OCI-LY1 (cell line): ENCODE results near the gene PSMA8.
A peak's percentile ranks its signal among the peaks of the same experiment; 100 is the strongest.

ENCODE experiments used
- H2AFZ ChIP-seq: fragments of 200-600 bp; sonication (generic), shearing (Covaris generic); 2 replicates; pipeline ENCODE4 v1.6.0; 2014; ENCODE audit warnings: antibody characterized with exemption, mild to moderate bottlenecking, low read length
- H3F3A ChIP-seq: fragments of 200-600 bp; sonication (generic), shearing (Covaris generic); 2 replicates; pipeline ENCODE4 v1.6.0; 2014; ENCODE audit warnings: mild to moderate bottlenecking, antibody characterized with exemption, low read length, moderate library complexity; ENCODE audit not compliant: insufficient read depth
- H3K27ac ChIP-seq: fragments of 200-600 bp; sonication (generic); 2 replicates; pipeline ENCODE4 v1.5.1; 2014; ENCODE audit warnings: low read length, mixed run types, mild to moderate bottlenecking, low read depth; ENCODE audit not compliant: poor library complexity, severe bottlenecking
- H3K27me3 ChIP-seq: fragments of 200-600 bp; sonication (generic); 2 replicates; pipeline ENCODE4 v1.6.0; 2014; ENCODE audit warnings: antibody characterized with exemption, mild to moderate bottlenecking, low read length, moderate library complexity; ENCODE audit not compliant: insufficient read depth
- H3K36me3 ChIP-seq: fragments of 200-600 bp; sonication (generic); 2 replicates; pipeline ENCODE4 v1.6.1; 2014; ENCODE audit warnings: mild to moderate bottlenecking, antibody characterized with exemption, low read length, moderate library complexity, mixed read lengths; ENCODE audit not compliant: insufficient read depth
- H3K4me1 ChIP-seq: fragments of 200-600 bp; sonication (generic); 2 replicates; pipeline ENCODE4 v1.5.1; 2014; ENCODE audit warnings: mild to moderate bottlenecking, low read length, moderate library complexity; ENCODE audit not compliant: insufficient read depth, severe bottlenecking
- H3K4me2 ChIP-seq: fragments of 200-600 bp; sonication (generic), shearing (Covaris generic); 2 replicates; pipeline ENCODE4 v1.6.1; 2014; ENCODE audit warnings: low read length
- H3K4me3 ChIP-seq: fragments of 200-600 bp; sonication (generic); 2 replicates; pipeline ENCODE4 v1.5.1; 2014; ENCODE audit warnings: low read length, low read depth, mild to moderate bottlenecking, mixed read lengths; ENCODE audit not compliant: poor library complexity, severe bottlenecking
- H3K79me2 ChIP-seq: fragments of 200-600 bp; shearing (Covaris generic); 2 replicates; pipeline ENCODE4 v1.6.1; 2016; ENCODE audit warnings: mixed run types, low read length, mixed read lengths; ENCODE audit not compliant: insufficient read depth
- H3K9ac ChIP-seq: fragments of 200-600 bp; sonication (generic), shearing (Covaris generic); 2 replicates; pipeline ENCODE4 v1.6.1; 2014; ENCODE audit warnings: mild to moderate bottlenecking, low read length, mixed read lengths
- H3K9me2 ChIP-seq: fragments of 200-600 bp; sonication (generic), shearing (Covaris generic); 2 replicates; pipeline ENCODE4 v1.6.1; 2014; ENCODE audit warnings: low read depth, mild to moderate bottlenecking, low read length, mixed read lengths
- H3K9me3 ChIP-seq: fragments of 200-600 bp; shearing (Covaris generic); 2 replicates; pipeline ENCODE4 v1.6.1; 2014; ENCODE audit warnings: low read length, mixed read lengths
- H4K20me1 ChIP-seq: fragments of 200-600 bp; sonication (generic), shearing (Covaris generic); 2 replicates; pipeline ENCODE4 v1.6.0; 2016; ENCODE audit warnings: mild to moderate bottlenecking, low read length; ENCODE audit not compliant: insufficient read depth
- EZH2 ChIP-seq: fragments of 200-600 bp; sonication (generic), shearing (Covaris generic); IDR thresholded peaks from 2 replicates; pipeline ENCODE4 v1.8.0; 2017; ENCODE audit warnings: borderline replicate concordance, mixed run types, mild to moderate bottlenecking, antibody characterized with exemption, low read length, moderate library complexity, mixed read lengths
- TF ChIP-seq, protein P1 (sequence below): fragments of 200-600 bp; sonication (generic), shearing (Covaris generic); IDR thresholded peaks from 2 replicates; pipeline ENCODE4 v1.5.1; 2017; ENCODE audit warnings: mild to moderate bottlenecking, antibody characterized with exemption, low read length, moderate library complexity, mixed read lengths

Gene PSMA8

DNA sequence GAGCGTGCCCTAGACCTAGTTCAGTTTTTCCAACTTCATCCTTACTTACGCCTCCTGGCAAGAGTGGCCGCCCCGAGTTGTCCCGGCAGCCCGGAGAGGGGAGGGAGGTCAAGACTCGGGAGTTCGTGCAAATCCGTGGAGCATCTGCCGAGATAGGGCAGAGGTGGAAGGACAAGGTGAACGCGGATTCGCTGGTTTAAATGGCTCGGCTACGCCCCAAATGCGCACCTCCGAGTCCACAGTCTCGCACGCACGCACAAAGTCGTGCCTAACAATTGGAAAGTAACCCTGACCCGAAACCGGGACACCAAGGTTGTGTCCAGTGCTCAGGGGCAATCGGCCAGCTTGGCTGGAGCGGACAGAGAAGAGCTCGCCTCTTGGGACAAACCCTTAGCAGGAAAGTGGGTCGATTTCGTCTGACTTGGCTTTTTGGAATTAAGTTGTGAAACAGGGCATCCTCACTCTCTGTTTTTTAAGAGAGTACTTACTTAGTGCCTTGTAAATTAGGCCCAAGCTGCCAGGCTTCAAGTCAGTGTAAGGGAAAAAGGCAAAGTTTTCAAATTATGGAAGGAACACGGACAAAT lies 42.5 kb upstream of the PSMA8 start:
- H3K4me2 ChIP-seq = peak overlapping the region; percentile 78
- H3K4me1 ChIP-seq = peaks cover 39% of the 10 kb centered on the region
- peaks cover 37% of the 10 kb centered on the region for H3K79me2 ChIP-seq
- H3K9me3 ChIP-seq = no peaks in the 10 kb centered on the region
- peak overlapping the region; percentile 85 for H3K27ac ChIP-seq
- H4K20me1 ChIP-seq = no peaks in the 10 kb centered on the region
- H3K27me3 ChIP-seq = no peaks in the 10 kb centered on the region
- peak overlapping the region; percentile 95 for H3K4me3 ChIP-seq
- peaks cover 14% of the 10 kb centered on the region for H3K36me3 ChIP-seq
- H3F3A ChIP-seq = no peaks in the 10 kb centered on the region
- H3K9ac ChIP-seq = peak overlapping the region; percentile 94
- TF ChIP-seq, protein P1, sequence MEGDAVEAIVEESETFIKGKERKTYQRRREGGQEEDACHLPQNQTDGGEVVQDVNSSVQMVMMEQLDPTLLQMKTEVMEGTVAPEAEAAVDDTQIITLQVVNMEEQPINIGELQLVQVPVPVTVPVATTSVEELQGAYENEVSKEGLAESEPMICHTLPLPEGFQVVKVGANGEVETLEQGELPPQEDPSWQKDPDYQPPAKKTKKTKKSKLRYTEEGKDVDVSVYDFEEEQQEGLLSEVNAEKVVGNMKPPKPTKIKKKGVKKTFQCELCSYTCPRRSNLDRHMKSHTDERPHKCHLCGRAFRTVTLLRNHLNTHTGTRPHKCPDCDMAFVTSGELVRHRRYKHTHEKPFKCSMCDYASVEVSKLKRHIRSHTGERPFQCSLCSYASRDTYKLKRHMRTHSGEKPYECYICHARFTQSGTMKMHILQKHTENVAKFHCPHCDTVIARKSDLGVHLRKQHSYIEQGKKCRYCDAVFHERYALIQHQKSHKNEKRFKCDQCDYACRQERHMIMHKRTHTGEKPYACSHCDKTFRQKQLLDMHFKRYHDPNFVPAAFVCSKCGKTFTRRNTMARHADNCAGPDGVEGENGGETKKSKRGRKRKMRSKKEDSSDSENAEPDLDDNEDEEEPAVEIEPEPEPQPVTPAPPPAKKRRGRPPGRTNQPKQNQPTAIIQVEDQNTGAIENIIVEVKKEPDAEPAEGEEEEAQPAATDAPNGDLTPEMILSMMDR = no peak
- TF ChIP-seq EZH2 = no peak
- peak overlapping the region; percentile 57; the same call in 1 of the 2 replicates for H2AFZ ChIP-seq
- no peaks in the 10 kb centered on the region for H3K9me2 ChIP-seq

DNA sequence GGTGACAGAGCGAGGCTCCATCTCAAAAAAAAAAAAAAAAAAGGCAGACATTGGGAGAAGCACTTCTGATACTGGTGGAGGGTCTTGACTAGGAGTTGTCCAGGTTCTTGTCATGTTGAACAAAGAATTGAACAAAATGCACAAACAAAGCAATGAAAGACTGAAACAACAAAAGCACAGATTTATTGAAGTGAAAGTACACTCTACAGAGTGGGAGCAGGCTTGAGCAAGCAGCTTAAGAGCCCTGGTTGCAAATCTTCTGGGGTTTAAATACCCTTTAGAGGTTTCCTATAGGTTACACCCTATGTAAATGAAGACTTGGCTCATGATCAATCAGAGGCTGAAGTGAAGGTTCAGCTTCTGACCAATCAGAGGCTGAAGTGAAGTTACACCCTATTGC lies 36.8 kb upstream of the PSMA8 start:
- no peaks in the 10 kb centered on the region for H3K9me2 ChIP-seq
- no peaks in the 10 kb centered on the region for H3K36me3 ChIP-seq
- H3K4me2 ChIP-seq = no peak overlapping the region
- no peaks in the 10 kb centered on the region for H3K79me2 ChIP-seq
- no peak for TF ChIP-seq EZH2
- no peaks in the 10 kb centered on the region for H3F3A ChIP-seq
- H2AFZ ChIP-seq = no peak overlapping the region
- no peak overlapping the region for H3K4me3 ChIP-seq
- H3K27ac ChIP-seq = no peak overlapping the region
- H3K9ac ChIP-seq = no peak overlapping the region
- H4K20me1 ChIP-seq = no peaks in the 10 kb centered on the region
- H3K4me1 ChIP-seq = peaks cover 5% of the 10 kb centered on the region
- no peaks in the 10 kb centered on the region for H3K9me3 ChIP-seq
- H3K27me3 ChIP-seq = no peaks in the 10 kb centered on the region

DNA sequence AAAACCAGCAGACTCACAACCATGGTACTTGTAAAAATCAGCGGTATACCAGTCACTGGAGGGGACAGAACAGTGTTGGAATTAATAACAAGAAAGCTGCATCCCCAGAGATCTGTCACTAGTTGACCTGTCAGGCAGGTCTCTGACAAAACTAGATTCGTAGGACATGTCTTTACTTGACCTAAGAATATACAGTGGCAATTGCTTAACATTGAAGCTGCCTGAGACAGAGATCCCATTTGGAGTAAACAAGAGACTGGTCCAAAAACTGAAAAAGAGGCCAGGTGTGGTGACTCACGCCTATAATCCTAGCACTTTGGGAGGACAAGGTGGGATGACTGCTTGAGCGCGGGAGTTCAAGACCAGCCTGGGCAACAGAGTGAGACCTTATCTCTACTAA lies 36.1 kb upstream of the PSMA8 start:
- no peak overlapping the region for H3K4me3 ChIP-seq
- H3F3A ChIP-seq = no peaks in the 10 kb centered on the region
- no peaks in the 10 kb centered on the region for H3K9me2 ChIP-seq
- no peaks in the 10 kb centered on the region for H3K79me2 ChIP-seq
- no peaks in the 10 kb centered on the region for H3K36me3 ChIP-seq
- TF ChIP-seq EZH2 = no peak
- TF ChIP-seq, protein P1 = no peak
- no peaks in the 10 kb centered on the region for H3K4me1 ChIP-seq
- H3K27ac ChIP-seq = no peak overlapping the region
- no peak overlapping the region for H2AFZ ChIP-seq
- H3K9ac ChIP-seq = no peak overlapping the region
- H4K20me1 ChIP-seq = no peaks in the 10 kb centered on the region
- H3K9me3 ChIP-seq = no peaks in the 10 kb centered on the region
- no peaks in the 10 kb centered on the region for H3K27me3 ChIP-seq
- H3K4me2 ChIP-seq = no peak overlapping the region

DNA sequence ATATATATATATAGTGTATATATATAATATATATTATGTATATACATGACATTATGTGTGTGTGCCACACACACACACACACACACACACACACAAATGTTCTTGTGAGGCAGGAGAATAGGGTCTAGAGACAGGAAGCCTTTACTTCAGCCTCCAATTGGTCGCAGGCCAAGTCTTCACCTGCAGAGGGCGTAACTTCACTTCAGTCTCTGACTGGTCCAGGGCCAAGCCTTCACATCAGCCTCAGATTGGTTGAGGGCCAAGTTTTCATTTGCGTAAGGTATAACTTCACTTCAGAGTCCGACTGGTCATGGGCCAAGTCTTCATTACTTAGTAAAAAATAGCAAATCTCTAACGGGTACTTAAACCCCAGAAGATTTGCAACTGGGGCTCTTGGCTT lies 30.1 kb upstream of the PSMA8 start:
- H3K79me2 ChIP-seq = no peaks in the 10 kb centered on the region
- H3K4me1 ChIP-seq = no peaks in the 10 kb centered on the region
- H3F3A ChIP-seq = no peaks in the 10 kb centered on the region
- H2AFZ ChIP-seq = no peak overlapping the region
- H4K20me1 ChIP-seq = no peaks in the 10 kb centered on the region
- H3K27ac ChIP-seq = no peak overlapping the region
- H3K9me3 ChIP-seq = 0 out of 2 replicates have a peak, but pooled peaks cover 4% of the 10 kb centered on the region
- no peak for TF ChIP-seq EZH2
- TF ChIP-seq, protein P1 = peak; percentile 71
- no peak overlapping the region for H3K4me3 ChIP-seq
- H3K4me2 ChIP-seq = no peak overlapping the region
- no peaks in the 10 kb centered on the region for H3K9me2 ChIP-seq
- no peaks in the 10 kb centered on the region for H3K27me3 ChIP-seq
- H3K36me3 ChIP-seq = no peaks in the 10 kb centered on the region
- no peak overlapping the region for H3K9ac ChIP-seq
